Measurements from ENCODE around the gene EEA1.

Gene EEA1

GRCh38 chr12:92886131-92886530 is 43.0 kb downstream of the EEA1 start:
- no peak for DNase-seq (ENCODE audit: low read depth in 2 of 2)

- no peak for DNase-seq (ENCODE audit: low read depth in 2 of 2)
Observed at GRCh38 chr12:92879698-92880322, 49.3 kb downstream of the EEA1 start.

DNA sequence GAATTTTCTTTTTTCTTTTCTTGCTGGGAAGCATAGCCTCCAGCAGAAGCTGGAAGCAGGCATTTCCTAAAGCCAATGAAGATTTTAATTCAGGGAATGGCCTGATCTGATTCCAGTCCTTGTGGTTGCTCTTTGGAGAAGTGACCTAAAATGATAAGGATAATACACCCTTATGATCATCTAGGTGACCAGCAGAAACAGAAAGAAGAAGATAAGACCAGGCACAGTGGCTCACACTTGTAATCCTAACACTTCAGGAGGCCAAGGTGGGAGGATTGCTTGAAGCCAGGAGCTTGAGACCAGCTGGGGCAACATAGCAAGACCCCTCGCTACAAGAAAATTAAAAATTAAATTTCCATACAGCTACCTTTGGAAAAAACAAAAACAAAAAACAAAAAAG is 51.2 kb downstream of the EEA1 start:
- no peak for DNase-seq (ENCODE audit: low read depth in 2 of 2)

- DNase-seq (ENCODE audit: low read depth in 2 of 2), result no peak
Observed at GRCh38 chr12:92876496-92876895, 52.6 kb downstream of the EEA1 start.

GRCh38 chr12:92871116-92871515 is 58.0 kb downstream of the EEA1 start:
- no peak for DNase-seq (ENCODE audit: low read depth in 2 of 2)

DNA sequence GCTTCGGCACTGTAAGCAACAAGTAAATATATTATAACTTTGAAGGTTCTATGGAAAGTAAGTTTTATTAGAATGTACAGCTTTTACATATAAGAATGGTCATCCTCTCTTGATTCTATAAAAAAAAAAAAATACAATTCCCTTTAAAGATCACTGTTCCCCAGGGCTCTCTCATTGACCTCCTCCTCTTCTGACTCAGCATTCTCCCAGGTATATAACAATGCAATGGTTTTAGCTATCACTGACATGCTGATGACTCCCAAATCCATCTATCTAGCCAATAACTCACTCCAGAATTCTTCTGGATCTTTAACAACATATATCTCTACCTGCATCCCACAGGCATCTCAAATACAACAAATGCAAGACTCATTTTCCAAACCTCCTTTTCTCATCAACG is 62.7 kb downstream of the EEA1 start:
- DNase-seq (ENCODE audit: low read depth in 2 of 2), result no peak

DNA sequence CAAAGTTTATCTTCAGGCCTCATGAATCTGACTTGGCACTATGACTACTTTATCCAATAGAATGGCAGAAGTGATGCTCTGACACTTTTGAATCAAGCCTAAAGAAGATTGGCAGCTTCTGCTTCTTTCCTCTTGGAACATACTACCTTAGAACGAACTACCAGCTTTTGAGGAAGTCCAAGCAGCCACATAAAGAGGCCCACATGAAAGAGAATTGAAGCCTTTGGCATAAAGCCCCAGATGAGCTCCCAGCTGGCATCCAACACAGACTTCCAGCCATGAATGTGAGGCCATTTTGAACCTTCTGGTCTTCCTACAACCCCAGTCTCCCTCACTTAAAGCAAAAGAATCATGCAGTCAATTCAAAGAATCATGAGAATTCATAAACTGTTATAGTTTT is 65.8 kb downstream of the EEA1 start:
- DNase-seq (ENCODE audit: low read depth in 2 of 2), result no peak

DNA sequence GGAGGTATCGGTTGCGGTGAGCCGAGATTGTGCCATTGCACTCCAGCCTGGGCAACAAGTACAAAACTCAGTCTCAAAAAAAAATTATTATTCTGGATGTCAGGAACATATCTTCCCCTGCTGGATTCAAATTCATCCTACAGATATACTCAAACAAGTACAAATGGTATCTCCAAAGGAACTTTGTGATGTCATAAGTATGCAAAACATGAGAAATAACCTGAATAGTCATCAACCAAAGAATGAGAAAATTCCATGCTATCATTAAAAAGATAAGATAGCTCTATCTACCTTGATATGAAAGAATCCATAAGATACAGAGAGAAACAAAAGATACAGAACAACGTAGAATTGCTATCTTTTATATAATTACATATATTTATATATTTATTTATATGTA is 67.7 kb downstream of the EEA1 start:
- DNase-seq (ENCODE audit: low read depth in 2 of 2), result no peak

- DNase-seq (ENCODE audit: low read depth in 2 of 2), result no peak
Observed at GRCh38 chr12:92860521-92860920, 68.6 kb downstream of the EEA1 start.

DNA sequence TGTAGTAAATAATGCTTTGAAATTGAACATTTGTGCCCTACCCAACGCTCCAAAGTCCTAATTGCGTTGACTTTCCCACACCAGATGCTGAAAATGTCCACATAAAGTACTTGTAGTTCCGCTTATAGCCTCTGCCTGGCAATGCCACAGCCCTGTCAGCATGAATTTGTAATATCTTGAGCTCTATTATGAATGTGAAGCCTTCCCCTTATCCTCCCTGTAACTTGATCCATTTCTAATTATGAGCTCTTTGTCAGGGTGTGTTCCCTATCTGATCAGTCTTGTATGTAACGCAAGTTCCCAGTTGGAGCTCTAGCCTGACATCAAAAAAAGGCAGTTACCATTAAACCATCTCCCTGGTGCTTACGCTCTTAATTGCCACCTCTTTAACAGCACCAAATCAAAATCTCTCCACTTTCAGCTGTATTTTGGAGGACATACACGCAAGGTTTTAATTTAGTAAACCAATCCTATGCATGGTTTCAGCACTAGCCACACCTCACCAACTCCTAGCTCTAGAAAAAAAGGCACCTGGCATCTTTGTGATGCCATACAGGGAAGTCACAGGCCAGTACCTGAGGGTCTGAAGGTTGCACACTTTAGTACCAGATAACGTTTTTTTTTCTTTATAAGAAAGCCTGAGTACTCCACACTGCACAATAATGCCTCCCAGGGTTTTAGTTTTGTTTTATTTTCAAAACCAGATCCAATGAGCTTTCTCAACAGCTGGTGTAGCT is 69.3 kb downstream of the EEA1 start:
- no peak for DNase-seq (ENCODE audit: low read depth in 2 of 2)

GRCh38 chr12:92857818-92858217 is 71.3 kb downstream of the EEA1 start:
- DNase-seq (ENCODE audit: low read depth in 2 of 2), result no peak

GRCh38 chr12:92854344-92854743 is 74.8 kb downstream of the EEA1 start:
- no peak for DNase-seq (ENCODE audit: low read depth in 2 of 2)

GRCh38 chr12:92848740-92849139 is 80.4 kb downstream of the EEA1 start:
- DNase-seq (ENCODE audit: low read depth in 2 of 2), result no peak

- DNase-seq (ENCODE audit: low read depth in 2 of 2), result no peak
Observed at GRCh38 chr12:92847368-92847767, 81.7 kb downstream of the EEA1 start.

GRCh38 chr12:92845329-92845728 is 83.8 kb downstream of the EEA1 start:
- no peak for DNase-seq (ENCODE audit: low read depth in 2 of 2)

DNA sequence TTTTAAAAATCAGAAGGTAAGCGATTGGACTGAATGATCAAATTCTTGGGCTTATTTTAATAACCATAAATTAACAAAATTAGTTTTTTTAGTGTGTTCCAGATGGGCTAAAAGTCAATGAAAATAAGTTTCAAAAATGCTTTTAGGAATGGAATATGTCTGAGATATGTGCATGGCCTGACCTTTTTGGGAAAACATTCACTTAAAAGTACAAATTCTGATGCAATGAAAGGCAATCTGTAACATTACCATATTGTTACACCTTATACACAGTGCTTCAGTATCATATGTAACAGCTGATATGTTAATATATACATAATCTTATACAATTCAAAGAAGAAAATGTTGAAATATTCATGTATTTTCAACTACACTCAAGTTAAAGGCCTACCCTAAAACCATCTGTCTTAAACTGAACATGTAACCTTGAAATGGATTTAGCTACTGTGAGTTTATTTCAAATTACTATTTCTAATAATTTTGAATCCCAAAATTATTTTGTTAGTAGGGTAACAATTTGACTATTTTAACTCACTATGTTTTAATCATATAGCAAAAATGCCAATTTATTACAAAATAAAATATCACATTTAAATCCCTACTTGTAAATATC is 84.8 kb downstream of the EEA1 start:
- DNase-seq (ENCODE audit: low read depth in 2 of 2), result no peak

- DNase-seq (ENCODE audit: low read depth in 2 of 2), result no peak
Observed at GRCh38 chr12:92829686-92830282, 99.3 kb downstream of the EEA1 start.

GRCh38 chr12:92828565-92828964 is 100.5 kb downstream of the EEA1 start:
- no peak for DNase-seq (ENCODE audit: low read depth in 2 of 2)

- DNase-seq (ENCODE audit: low read depth in 2 of 2), result no peak
Observed at GRCh38 chr12:92827836-92828431, 101.2 kb downstream of the EEA1 start.

DNA sequence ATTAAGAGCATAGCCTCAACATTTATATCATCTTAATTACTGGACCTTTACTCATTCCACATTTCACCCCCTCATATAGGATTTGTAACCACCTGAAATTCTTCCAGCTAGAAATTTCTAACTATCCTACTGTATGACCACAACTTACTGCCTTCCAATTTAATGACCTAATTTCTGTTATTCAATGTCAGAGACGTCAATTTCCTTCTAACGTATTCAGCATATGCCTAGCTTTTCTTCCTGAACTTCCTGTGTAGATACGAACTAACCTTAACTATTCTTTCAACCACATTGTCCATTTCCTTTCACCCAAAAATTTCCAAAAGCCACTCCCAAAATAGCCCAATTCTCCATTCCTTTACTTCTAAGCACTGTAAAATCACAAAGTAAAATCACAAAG is 108.0 kb downstream of the EEA1 start:
- DNase-seq (ENCODE audit: low read depth in 2 of 2), result no peak

- DNase-seq (ENCODE audit: low read depth in 2 of 2), result no peak
Observed at GRCh38 chr12:92814584-92814983, 114.5 kb downstream of the EEA1 start.

DNA sequence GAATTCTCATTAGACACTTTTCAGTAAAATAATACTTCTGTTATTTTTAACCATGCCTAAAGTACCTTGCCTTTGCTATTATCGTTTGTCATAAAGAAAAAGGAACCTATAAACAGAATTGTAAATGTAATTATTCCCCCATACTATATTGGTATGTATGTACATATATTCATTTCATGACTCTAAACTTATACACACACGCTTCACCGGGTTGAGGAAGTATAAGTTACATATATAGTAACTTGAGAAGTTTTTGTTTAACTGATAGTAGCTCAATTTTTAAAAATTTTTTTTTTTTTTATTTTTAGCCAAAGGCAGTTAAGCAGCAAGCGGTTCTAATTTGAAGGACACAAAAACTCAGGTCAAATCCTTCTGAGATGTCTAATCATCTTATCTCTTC is 118.7 kb downstream of the EEA1 start:
- DNase-seq (ENCODE audit: low read depth in 2 of 2), result no peak

DNA sequence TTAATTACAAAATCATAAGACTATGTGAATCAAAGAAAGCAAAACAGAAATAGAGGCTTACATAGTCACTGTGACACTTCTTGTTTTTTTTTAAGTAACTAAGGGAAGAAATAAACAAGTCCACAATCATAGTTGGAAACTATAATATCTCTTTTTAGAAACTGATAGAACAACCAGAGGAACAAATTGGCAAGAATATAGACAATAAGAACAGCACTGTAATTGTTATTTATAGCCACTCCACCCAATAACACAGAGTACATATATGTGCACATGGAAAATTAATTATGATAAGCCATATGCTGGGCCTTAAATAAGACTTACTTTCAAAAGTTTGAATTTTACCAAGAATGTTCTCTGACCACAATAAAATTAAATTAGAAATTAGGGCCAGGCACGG is 125.2 kb downstream of the EEA1 start:
- no peak for DNase-seq (ENCODE audit: low read depth in 2 of 2)
